Measurements from ENCODE around the gene CDK14. TPM values are rescaled to one million over a fixed set of nuclear protein-coding genes. Genes with fewer than 3 reads are reported as not detected.

CDK14 gene
- total RNA-seq, 1 donor = 41.0 TPM

DNA sequence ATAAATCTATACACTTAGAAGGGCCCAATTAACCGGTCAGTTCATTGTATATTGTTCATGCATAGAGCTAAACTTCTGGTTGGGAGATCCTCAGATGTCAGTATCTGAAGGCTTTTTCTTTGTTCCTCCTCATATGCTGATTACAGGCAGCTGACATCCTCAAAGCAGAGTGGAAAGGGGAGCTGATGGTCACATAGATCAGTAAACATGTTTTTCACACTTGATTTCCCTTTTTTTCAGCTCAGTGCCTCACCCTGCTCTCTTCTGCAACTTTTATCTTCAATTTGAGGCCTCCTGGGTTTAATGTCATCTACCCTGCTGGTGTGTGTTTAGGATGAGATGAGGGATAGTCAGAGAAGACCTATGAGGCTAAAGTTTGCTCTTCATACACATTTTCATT, 370.2 kb downstream of the CDK14 start:
- TF ChIP-seq, protein P1, sequence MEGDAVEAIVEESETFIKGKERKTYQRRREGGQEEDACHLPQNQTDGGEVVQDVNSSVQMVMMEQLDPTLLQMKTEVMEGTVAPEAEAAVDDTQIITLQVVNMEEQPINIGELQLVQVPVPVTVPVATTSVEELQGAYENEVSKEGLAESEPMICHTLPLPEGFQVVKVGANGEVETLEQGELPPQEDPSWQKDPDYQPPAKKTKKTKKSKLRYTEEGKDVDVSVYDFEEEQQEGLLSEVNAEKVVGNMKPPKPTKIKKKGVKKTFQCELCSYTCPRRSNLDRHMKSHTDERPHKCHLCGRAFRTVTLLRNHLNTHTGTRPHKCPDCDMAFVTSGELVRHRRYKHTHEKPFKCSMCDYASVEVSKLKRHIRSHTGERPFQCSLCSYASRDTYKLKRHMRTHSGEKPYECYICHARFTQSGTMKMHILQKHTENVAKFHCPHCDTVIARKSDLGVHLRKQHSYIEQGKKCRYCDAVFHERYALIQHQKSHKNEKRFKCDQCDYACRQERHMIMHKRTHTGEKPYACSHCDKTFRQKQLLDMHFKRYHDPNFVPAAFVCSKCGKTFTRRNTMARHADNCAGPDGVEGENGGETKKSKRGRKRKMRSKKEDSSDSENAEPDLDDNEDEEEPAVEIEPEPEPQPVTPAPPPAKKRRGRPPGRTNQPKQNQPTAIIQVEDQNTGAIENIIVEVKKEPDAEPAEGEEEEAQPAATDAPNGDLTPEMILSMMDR (IDR thresholded peaks at IDR 0.05; ENCODE audit: insufficient read depth, low read depth, low read length) = no peak
- DNase-seq (ENCODE audit: low read depth) = no peak
- no peak overlapping the region for H3K4me3 ChIP-seq (ENCODE audit: low read depth, low read length)

DNA sequence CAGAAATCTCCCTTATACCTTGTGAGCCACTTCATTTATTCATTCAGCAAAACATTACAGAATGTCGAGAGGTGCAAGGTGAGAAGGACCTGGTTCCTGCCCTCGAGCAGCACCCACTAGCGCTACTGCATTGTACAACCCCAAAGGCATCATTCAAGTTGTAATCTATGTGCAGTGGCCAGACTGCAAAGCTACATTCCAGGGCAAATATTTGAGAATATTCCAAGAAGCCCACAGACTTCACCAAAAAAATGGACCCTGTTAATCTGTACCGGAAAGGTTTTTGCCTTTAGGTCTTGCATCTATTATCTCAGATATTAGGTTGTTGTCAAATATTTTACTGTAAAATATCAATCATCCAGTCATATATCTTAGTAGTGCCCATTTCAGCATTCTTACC, 372.8 kb downstream of the CDK14 start:
- H3K4me3 ChIP-seq (ENCODE audit: low read depth, low read length) = no peak overlapping the region
- DNase-seq (ENCODE audit: low read depth) = no peak
- TF ChIP-seq, protein P1 (IDR thresholded peaks at IDR 0.05; ENCODE audit: insufficient read depth, low read depth, low read length) = no peak

DNA sequence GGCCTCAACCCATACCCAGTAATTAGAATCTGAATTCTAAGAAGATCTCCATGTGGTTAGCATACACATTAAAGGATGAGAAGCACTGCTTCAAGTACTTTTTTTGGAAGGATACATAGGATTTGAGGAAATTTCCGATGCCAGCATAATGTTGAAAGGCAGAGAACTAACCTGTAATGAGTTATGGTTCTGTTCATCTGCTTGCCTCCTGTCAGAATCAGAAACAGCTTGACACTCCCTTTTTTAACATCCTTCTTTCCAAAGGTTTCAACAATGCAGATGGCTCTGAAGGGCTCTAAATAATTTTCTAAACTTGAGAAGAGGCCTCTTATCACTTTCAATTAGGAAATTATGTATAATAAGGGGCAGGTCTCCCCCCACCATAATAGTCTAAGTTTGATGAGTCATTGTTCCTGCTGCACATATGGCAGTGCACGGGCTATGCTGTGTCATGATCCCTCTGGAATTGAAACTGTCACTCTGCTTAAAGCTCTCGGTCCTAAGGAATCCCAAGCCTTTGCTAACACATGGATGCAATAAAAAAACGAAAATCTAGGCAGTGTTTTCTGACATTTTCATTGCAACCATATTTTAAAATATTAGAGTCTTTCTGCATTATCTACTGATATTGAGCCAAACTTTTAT, 376.9 kb downstream of the CDK14 start:
- DNase-seq (ENCODE audit: low read depth) = peak; percentile 40
- TF ChIP-seq, protein P1 (IDR thresholded peaks at IDR 0.05; ENCODE audit: insufficient read depth, low read depth, low read length) = no peak
- H3K4me3 ChIP-seq (ENCODE audit: low read depth, low read length) = no peak overlapping the region

DNA sequence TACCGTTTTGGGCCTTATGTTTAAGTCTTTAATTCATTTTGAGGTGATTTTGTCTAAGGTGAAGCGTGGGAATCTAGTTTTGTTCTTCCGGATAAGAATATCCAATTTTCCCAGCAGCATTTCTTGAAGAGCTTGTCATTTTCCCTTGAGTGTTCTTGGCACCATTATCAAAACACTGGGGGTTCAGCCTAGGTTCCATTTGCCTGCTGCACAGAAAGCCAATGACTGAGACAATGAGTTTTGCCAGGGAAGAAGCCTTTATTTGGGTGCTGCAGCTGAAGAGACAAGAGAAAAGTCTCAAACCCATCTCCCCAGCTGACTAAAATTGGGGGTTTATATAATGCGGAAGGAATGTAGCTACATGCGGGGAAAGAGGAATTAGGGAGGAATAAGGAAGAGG, 380.9 kb downstream of the CDK14 start:
- TF ChIP-seq, protein P1 (IDR thresholded peaks at IDR 0.05; ENCODE audit: insufficient read depth, low read depth, low read length) = no peak
- H3K4me3 ChIP-seq (ENCODE audit: low read depth, low read length) = no peak overlapping the region
- no peak for DNase-seq (ENCODE audit: low read depth)

DNA sequence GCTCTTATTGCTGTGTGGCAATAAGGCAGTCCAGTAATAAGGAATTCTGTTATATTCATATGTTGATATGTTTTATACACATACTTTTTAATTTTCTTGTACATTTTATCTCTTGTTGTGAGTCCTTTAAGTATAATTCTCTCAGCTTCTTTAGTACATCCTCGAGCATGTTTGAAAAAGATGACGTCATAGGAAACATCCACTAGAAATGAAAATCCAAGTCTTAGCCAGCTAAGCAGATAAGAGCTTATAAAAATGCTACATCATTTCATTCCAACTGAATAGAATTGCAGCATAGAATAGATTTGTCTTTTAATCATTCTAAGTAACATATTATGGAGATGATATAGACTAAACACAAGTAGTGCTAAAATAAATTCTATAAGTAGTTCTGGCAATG, 384.4 kb downstream of the CDK14 start:
- no peak overlapping the region for H3K4me3 ChIP-seq (ENCODE audit: low read depth, low read length)
- no peak for DNase-seq (ENCODE audit: low read depth)
- TF ChIP-seq, protein P1 (IDR thresholded peaks at IDR 0.05; ENCODE audit: insufficient read depth, low read depth, low read length) = no peak

DNA sequence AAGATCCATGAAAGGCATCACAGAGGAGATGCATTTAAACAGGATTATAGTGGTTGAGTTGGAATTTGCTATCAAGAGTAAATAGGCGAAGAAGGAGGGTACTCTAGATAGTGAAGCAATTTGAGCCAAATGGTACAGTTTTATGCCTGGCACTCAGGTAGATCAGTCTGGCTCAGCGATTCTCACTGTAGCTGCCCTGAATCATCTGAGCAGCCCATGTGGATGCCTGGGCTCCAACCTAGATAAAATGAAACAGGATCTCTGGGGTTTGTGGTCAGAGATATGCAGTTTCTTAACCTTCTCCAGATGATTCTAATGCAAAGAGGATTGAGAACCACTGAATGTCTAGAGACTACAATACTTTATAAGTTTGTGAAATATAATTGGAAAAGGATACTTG, 386.1 kb downstream of the CDK14 start:
- no peak overlapping the region for H3K4me3 ChIP-seq (ENCODE audit: low read depth, low read length)
- TF ChIP-seq, protein P1 (IDR thresholded peaks at IDR 0.05; ENCODE audit: insufficient read depth, low read depth, low read length) = no peak
- DNase-seq (ENCODE audit: low read depth) = no peak

DNA sequence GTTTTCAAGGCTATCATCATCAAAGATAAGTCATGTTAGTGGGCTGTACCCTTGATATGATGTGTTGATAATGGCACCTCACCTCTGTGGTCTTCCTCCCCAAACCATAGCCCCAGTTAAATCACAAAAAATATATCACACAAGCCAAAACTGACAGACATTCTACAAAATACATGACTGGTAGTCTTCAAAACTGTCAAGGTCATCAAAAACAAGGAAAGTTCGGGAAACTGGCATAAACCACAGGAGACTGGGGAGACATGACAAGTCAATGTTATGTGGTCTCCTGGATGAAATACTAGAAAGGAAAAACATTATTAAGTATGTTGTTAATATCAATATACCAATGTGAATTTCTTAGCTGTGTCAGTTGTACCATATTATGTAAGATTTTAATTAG, 388.6 kb downstream of the CDK14 start:
- DNase-seq (ENCODE audit: low read depth) = no peak
- TF ChIP-seq, protein P1 (IDR thresholded peaks at IDR 0.05; ENCODE audit: insufficient read depth, low read depth, low read length) = no peak
- H3K4me3 ChIP-seq (ENCODE audit: low read depth, low read length) = no peak overlapping the region
